ENCODE data around the gene USP15. TPM values are rescaled to one million over a fixed set of nuclear protein-coding genes. Genes with fewer than 3 reads are reported as not detected.
"Not testable (repeated sequence)": the region's sequence is repeated elsewhere in the genome, so short reads cannot be mapped to it uniquely, and the experiment has no call there.

The USP15 gene
- total RNA-seq, 4 donors from 2014 or later, result 74.6 to 168 (median 108) TPM

DNA sequence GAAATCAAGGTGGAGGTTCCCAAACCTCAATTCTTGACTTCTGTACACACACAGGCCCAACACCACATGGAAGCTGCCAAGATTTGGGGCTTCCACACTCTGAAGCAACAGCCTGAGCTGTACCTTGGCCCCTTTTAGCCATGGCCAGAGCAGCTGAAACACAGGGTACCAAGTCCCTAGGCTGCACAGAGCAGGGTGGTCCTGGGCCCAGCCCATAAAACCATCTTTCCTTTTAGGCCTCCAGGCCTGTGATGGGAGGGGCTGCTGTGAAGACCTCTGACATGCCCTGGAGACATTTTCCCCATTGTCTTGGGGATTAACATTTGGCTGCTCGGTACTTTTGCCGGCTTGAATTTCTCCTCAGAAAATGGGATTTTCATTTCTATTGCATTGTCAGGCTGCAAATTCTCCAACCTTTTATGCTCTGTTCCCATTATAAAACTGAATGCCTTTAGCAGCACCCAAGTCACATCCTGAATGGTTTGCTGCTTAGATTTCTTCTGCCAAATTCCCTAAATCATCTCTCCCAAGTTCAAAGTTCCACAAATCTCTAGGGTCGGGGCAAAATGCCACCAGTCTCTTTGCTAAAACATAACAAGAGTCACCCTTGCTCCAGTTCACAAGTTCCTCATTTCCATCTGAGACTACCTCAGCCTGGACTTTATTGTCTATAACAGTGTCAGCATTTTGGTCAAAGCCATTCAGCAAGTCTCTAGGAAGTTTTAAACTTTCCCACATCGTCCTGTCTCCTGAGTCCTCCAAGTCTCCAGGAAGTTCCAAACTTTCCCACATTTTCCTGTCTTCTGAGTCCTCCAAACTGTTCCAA is 84.7 kb downstream of the USP15 start:
- not testable (repeated sequence) for H3K4me1 ChIP-seq, H3K27me3 ChIP-seq, H3K4me3 ChIP-seq, H3K9me3 ChIP-seq, H3K27ac ChIP-seq, DNase-seq
- H3K36me3 ChIP-seq, result peaks cover 0 to 26% (median 0%) of the 10 kb centered on the region in 3 donors

GRCh38 chr12:62345667-62346066 is 85.5 kb downstream of the USP15 start:
- TF ChIP-seq CTCF (IDR thresholded peaks at IDR 0.05) (no peak), POLR2A (IDR thresholded peaks at IDR 0.05) (no peak)
- H3K36me3 ChIP-seq, result peaks cover 0 to 26% (median 0%) of the 10 kb centered on the region in 3 donors

GRCh38 chr12:62346817-62347216 is 86.6 kb downstream of the USP15 start:
- no peak overlapping the region for H3K27ac ChIP-seq
- no peak for DNase-seq
- TF ChIP-seq POLR2A (IDR thresholded peaks at IDR 0.05) (no peak), CTCF (IDR thresholded peaks at IDR 0.05) (no peak)
- H3K4me3 ChIP-seq, result no peak overlapping the region
- H3K4me1 ChIP-seq, result no peaks in the 10 kb centered on the region
- H3K36me3 ChIP-seq, result peaks cover 0 to 26% (median 0%) of the 10 kb centered on the region in 3 donors
- no peaks in the 10 kb centered on the region for H3K27me3 ChIP-seq
- H3K9me3 ChIP-seq, result no peaks in the 10 kb centered on the region

More at GRCh38 chr12:62345667-62346066, 85.5 kb downstream of the USP15 start:
- Histone ChIP-seq H3K4me1 (no peaks in the 10 kb centered on the region), H3K9me3 (no peaks in the 10 kb centered on the region), H3K27me3 (no peaks in the 10 kb centered on the region), H3K27ac (no peak overlapping the region), H3K4me3 (no peak overlapping the region)
- DNase-seq, result no peak

GRCh38 chr12:62347922-62348650 is 87.9 kb downstream of the USP15 start:
- Histone ChIP-seq H3K4me3 (no peak overlapping the region), H3K27ac (no peak overlapping the region), H3K36me3 (peaks cover 0 to 19% (median 0%) of the 10 kb centered on the region in 3 donors), H3K9me3 (no peaks in the 10 kb centered on the region), H3K27me3 (no peaks in the 10 kb centered on the region), H3K4me1 (no peaks in the 10 kb centered on the region)
- TF ChIP-seq POLR2A (IDR thresholded peaks at IDR 0.05), result no peak
- no peak for TF ChIP-seq CTCF (IDR thresholded peaks at IDR 0.05)
- no peak for DNase-seq

- no peak overlapping the region for H3K4me3 ChIP-seq
Measured at GRCh38 chr12:62350554-62350953, 90.3 kb downstream of the USP15 start.

More at GRCh38 chr12:62350554-62350953, 90.3 kb downstream of the USP15 start:
- Histone ChIP-seq H3K4me1 (no peaks in the 10 kb centered on the region), H3K27ac (no peak overlapping the region), H3K9me3 (no peaks in the 10 kb centered on the region), H3K36me3 (no peaks in the 10 kb centered on the region), H3K27me3 (no peaks in the 10 kb centered on the region)
- DNase-seq, result no peak
- TF ChIP-seq POLR2A (IDR thresholded peaks at IDR 0.05) (no peak), CTCF (IDR thresholded peaks at IDR 0.05) (no peak)

Measured in Peyer's patch (tissue), 4 donors.